Measurements from ENCODE around the gene PLCB4.

PLCB4 gene

GRCh38 chr20:9503526-9504245 is 434.8 kb downstream of the PLCB4 start:
- FAIRE-seq: no peak

DNA sequence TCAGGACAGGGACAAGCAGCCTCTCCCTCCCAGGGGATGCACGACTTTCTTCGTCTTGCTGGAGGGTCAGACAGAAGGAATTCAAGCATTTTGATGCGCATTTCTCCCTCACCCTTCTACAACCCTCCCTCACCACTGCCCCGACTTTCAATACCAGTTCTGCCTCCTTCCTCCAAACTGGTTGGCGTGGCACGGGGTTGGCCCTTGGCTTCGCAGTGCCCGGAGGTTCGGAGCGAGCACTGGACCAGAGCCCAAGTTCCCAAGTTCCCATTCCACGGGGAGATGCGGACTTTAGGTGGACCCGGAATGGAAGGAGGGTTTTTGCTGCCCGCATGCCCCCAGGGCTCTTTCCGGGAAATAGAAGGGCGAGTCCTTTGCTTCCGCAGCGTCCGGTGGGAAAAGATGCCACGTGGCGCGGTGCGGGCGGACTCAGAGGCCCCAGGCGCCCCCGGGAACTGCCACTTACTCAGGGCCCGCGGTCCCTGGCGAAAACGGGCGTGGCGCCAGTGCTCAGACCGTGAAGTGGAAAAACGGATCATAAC is 437.5 kb downstream of the PLCB4 start:
- FAIRE-seq: no peak

GRCh38 chr20:9506964-9507369 is 438.1 kb downstream of the PLCB4 start:
- FAIRE-seq: no peak

GRCh38 chr20:9507544-9508239 is 438.8 kb downstream of the PLCB4 start:
- no peak for FAIRE-seq

- no peak for FAIRE-seq
Observed at GRCh38 chr20:9508240-9508661, 439.4 kb downstream of the PLCB4 start.

DNA sequence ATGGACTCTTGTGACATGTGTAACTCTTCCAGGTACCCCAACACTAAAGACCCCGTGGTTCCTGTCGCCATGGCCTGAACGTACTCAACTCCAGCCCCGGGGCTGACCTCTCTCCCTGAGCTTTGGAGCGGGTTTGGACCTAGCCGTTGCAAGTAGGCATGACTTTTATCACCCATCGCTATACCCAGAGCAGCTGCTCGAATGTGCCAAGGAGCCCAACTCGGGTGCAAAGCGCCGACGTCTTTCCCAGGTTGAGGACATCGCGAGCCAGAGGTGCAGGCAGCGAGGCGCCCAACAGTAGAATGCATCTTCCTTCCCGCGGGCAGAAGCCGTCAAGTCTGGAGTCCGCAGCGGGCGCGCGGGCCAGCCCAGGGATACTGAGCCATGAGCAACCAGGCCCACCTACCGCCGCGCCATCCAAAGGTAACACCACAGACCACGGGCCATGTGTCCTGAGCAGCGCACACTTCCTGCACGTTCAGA is 439.9 kb downstream of the PLCB4 start:
- no peak for FAIRE-seq

GRCh38 chr20:9509246-9509645 is 440.4 kb downstream of the PLCB4 start:
- no peak for FAIRE-seq

DNA sequence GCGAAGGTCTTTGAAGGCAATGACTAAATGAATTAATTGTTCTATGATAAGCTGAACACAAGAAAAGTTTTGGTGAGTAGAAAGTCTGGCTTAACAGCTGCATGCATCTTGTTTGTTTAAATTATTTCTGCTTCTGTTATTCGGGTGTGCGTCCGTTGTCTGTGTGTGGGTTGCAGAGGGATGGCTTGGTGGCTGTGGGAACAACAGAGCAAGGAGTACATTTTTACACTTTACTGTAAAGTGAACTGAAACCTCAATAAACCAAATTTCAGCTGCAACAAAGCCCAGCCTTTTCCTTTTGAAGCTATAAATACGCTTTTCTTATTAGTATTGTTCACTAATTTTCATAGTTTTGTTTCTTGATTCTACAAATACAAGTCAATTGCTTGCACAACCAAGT is 442.0 kb downstream of the PLCB4 start:
- no peak for FAIRE-seq

DNA sequence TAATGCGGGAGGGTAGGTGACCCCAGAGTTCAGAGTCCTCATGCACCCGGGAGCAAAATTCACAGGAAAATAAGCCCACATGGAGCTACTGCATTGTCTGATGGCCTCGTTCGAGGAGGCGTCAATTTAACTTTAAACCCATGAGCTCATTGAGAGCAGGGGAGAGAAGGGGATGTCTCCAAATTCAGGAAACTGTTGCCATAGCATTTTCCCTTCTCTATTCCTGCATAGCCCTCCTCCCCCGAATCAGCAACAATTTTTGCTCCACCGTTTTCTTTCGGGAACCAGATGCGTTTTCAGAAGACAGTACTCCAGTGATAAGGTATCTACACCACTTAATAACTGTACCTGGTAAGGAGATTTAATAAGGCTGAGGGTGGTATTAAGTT is 445.2 kb downstream of the PLCB4 start:
- no peak for FAIRE-seq

- FAIRE-seq: no peak
Observed at GRCh38 chr20:9514461-9515213, 445.8 kb downstream of the PLCB4 start, which contains the start of gene LAMP5. Gene LAMP5 (plus strand): TSS chr20:9514590. CDS start chr20:9514853, 263 bp downstream.

- no peak for FAIRE-seq
Observed at GRCh38 chr20:9515214-9515585, 446.3 kb downstream of the PLCB4 start.

- FAIRE-seq: no peak
Observed at GRCh38 chr20:9515741-9516233, 446.9 kb downstream of the PLCB4 start.

GRCh38 chr20:9516234-9516871 is 447.5 kb downstream of the PLCB4 start:
- no peak for FAIRE-seq

DNA sequence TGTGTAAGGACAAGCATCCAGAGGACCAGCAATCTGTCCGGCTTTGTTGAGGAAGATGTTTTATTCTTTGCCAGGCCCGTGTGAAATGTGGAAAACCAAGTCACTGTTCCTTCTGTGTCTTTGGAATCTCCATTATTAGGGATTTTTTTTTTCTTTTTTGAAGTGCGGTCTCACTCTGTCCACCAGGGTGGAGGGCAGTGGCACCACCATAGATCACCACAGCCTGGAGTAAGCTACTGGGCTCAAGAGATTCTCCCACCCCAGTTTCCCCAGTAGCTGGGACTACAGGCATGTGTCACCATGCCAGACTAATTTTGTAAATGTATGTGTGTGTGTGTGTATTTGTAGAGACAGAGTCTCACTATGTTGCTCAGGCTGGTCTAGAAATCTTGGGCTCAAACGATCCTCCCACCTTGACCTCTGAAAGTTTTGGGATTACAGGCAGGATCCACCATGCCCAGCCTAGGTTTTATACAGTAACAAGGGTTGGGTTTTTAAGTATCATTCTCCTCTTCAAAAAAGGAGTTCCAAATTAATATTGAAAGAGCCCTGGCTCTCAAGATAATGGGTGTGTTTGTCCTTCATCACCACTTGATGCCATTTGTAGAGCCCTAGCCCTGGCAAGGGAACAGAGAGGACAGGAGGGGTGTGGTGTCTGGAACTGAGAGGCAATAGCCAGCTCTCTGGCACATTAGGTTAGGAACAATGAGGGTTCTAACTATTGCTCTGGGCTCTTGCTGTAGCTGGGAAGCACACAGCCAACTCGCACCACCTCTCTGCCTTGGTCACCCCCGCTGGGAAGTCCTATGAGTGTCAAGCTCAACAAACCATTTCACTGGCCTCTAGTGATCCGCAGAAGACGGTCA is 448.6 kb downstream of the PLCB4 start:
- no peak for FAIRE-seq

- no peak for FAIRE-seq
Observed at GRCh38 chr20:9518576-9519175, 449.8 kb downstream of the PLCB4 start.

- FAIRE-seq: no peak
Observed at GRCh38 chr20:9520086-9520485, 451.2 kb downstream of the PLCB4 start.

DNA sequence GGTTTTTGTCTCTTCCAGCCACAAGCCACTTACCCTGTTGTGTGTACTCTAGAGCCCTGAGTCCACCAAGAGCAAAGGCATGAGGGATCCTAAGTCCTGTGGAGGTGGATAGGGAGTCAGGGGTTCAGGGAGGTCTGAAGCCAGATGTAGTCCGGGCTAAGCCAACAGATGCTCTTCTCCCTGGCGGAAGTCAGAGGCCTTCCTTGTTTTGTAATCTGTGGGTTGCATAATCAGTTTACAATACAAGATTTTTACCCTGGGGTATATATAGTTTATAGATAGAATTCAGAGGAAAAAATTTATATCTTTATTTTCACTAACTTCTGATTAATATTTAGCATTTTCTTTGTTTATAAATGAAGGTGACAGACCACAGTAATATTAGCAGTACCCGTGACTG is 454.7 kb downstream of the PLCB4 start:
- FAIRE-seq: no peak
